ENCODE data around the gene MAMLD1.

Gene MAMLD1

GRCh38 chrX:150332023-150332422 lies 31.1 kb upstream of the MAMLD1 start:
- no peaks in the 10 kb centered on the region; the same call in 1 of the 2 replicates for H3K27me3 ChIP-seq (replicated peaks; ENCODE audit: control insufficient read depth, insufficient read depth, low read length)
- TF ChIP-seq, protein P1, sequence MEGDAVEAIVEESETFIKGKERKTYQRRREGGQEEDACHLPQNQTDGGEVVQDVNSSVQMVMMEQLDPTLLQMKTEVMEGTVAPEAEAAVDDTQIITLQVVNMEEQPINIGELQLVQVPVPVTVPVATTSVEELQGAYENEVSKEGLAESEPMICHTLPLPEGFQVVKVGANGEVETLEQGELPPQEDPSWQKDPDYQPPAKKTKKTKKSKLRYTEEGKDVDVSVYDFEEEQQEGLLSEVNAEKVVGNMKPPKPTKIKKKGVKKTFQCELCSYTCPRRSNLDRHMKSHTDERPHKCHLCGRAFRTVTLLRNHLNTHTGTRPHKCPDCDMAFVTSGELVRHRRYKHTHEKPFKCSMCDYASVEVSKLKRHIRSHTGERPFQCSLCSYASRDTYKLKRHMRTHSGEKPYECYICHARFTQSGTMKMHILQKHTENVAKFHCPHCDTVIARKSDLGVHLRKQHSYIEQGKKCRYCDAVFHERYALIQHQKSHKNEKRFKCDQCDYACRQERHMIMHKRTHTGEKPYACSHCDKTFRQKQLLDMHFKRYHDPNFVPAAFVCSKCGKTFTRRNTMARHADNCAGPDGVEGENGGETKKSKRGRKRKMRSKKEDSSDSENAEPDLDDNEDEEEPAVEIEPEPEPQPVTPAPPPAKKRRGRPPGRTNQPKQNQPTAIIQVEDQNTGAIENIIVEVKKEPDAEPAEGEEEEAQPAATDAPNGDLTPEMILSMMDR (IDR thresholded peaks at IDR 0.05; ENCODE audit: insufficient read depth, low read length, poor library complexity, severe bottlenecking): no peak
- no peak overlapping the region for H3K4me3 ChIP-seq (replicated peaks; ENCODE audit: low read depth, low read length)
- no peaks in the 10 kb centered on the region for H3K36me3 ChIP-seq (ENCODE audit: control insufficient read depth, insufficient read depth, low read length)
- no peak for DNase-seq (ENCODE audit: extremely low read depth, insufficient read length)

GRCh38 chrX:150334100-150334499 lies 29.0 kb upstream of the MAMLD1 start:
- Histone ChIP-seq H3K36me3 (ENCODE audit: control insufficient read depth, insufficient read depth, low read length) (no peaks in the 10 kb centered on the region), H3K27me3 (replicated peaks; ENCODE audit: control insufficient read depth, insufficient read depth, low read length) (no peaks in the 10 kb centered on the region; the same call in 1 of the 2 replicates), H3K4me3 (replicated peaks; ENCODE audit: low read depth, low read length) (no peak overlapping the region)
- TF ChIP-seq, protein P1 (IDR thresholded peaks at IDR 0.05; ENCODE audit: insufficient read depth, low read length, poor library complexity, severe bottlenecking): no peak
- DNase-seq (ENCODE audit: extremely low read depth, insufficient read length): no peak

GRCh38 chrX:150334981-150335380 lies 28.1 kb upstream of the MAMLD1 start:
- TF ChIP-seq, protein P1 (IDR thresholded peaks at IDR 0.05; ENCODE audit: insufficient read depth, low read length, poor library complexity, severe bottlenecking): no peak
- Histone ChIP-seq H3K27me3 (replicated peaks; ENCODE audit: control insufficient read depth, insufficient read depth, low read length) (no peaks in the 10 kb centered on the region; the same call in 1 of the 2 replicates), H3K36me3 (ENCODE audit: control insufficient read depth, insufficient read depth, low read length) (no peaks in the 10 kb centered on the region), H3K4me3 (replicated peaks; ENCODE audit: low read depth, low read length) (no peak overlapping the region)
- DNase-seq (ENCODE audit: extremely low read depth, insufficient read length): no peak

DNA sequence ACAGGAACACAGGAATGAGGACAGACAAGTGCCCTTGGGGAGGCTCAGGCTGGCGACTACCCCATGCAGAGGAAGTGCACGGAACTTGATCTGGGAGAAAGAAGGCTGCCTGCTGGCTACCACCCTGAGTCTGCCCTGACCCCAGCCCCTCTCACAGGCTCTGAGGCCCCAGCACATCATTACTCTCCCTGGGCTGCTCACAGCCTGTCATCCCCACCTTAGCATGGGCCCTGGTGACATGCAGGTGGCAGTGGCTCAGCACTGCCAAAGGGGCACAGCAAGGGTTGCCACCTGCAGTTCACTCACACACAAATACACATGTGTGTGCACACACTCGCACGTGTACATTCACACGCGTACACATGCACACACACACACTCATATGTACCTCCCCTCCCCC lies 26.1 kb upstream of the MAMLD1 start:
- no peaks in the 10 kb centered on the region; the same call in 1 of the 2 replicates for H3K27me3 ChIP-seq (replicated peaks; ENCODE audit: control insufficient read depth, insufficient read depth, low read length)
- H3K4me3 ChIP-seq (replicated peaks; ENCODE audit: low read depth, low read length): no peak overlapping the region
- H3K36me3 ChIP-seq (ENCODE audit: control insufficient read depth, insufficient read depth, low read length): no peaks in the 10 kb centered on the region
- DNase-seq (ENCODE audit: extremely low read depth, insufficient read length): no peak
- TF ChIP-seq, protein P1 (IDR thresholded peaks at IDR 0.05; ENCODE audit: insufficient read depth, low read length, poor library complexity, severe bottlenecking): no peak

DNA sequence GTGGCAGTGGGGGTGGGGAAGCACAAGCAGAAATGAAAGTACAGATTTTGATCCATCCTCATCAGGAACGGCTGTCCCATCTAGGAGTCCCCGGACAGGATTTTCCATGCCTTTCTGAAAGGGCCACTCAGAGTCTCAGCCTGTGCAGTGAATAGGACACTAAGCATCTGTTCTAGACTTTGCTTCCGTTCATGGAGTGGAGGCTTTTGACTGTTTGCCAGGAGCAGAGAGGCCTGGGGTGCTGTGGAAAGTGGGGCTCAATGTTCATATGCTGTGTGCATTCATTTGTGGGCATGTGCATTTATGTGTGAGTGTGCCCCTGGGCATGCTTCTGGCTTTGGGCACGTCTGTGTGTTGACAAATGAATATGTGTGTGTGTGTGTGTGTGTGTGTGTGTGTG lies 25.6 kb upstream of the MAMLD1 start:
- no peaks in the 10 kb centered on the region; the same call in 1 of the 2 replicates for H3K27me3 ChIP-seq (replicated peaks; ENCODE audit: control insufficient read depth, insufficient read depth, low read length)
- no peaks in the 10 kb centered on the region for H3K36me3 ChIP-seq (ENCODE audit: control insufficient read depth, insufficient read depth, low read length)
- H3K4me3 ChIP-seq (replicated peaks; ENCODE audit: low read depth, low read length): no peak overlapping the region
- TF ChIP-seq, protein P1 (IDR thresholded peaks at IDR 0.05; ENCODE audit: insufficient read depth, low read length, poor library complexity, severe bottlenecking): no peak
- DNase-seq (ENCODE audit: extremely low read depth, insufficient read length): no peak

GRCh38 chrX:150338615-150339014 lies 24.5 kb upstream of the MAMLD1 start:
- H3K36me3 ChIP-seq (ENCODE audit: control insufficient read depth, insufficient read depth, low read length): no peaks in the 10 kb centered on the region
- no peak overlapping the region for H3K4me3 ChIP-seq (replicated peaks; ENCODE audit: low read depth, low read length)
- DNase-seq (ENCODE audit: extremely low read depth, insufficient read length): no peak
- H3K27me3 ChIP-seq (replicated peaks; ENCODE audit: control insufficient read depth, insufficient read depth, low read length): no peaks in the 10 kb centered on the region
- TF ChIP-seq, protein P1 (IDR thresholded peaks at IDR 0.05; ENCODE audit: insufficient read depth, low read length, poor library complexity, severe bottlenecking): no peak
